Measurements from ENCODE around the gene ATP5PD.
"Not testable (repeated sequence)": the region's sequence is repeated elsewhere in the genome, so short reads cannot be mapped to it uniquely, and the experiment has no call there.

Gene ATP5PD

GRCh38 chr17:75049057-75049456 is 2.3 kb upstream of the ATP5PD start:
- no peak for DNase-seq

GRCh38 chr17:75048249-75048878 is 1.6 kb upstream of the ATP5PD start:
- no peak for DNase-seq

- peak in 1 of 2 experiments; percentile 47 for DNase-seq
Measured at GRCh38 chr17:75047398-75048098, 779 bp upstream of the ATP5PD start.

GRCh38 chr17:75045946-75046406 is 793 bp downstream of the ATP5PD start:
- DNase-seq: not testable (repeated sequence)

GRCh38 chr17:75044716-75045115 is 2.1 kb downstream of the ATP5PD start:
- no peak for DNase-seq

GRCh38 chr17:75043789-75044188 is 3.0 kb downstream of the ATP5PD start:
- DNase-seq: not testable (repeated sequence)

GRCh38 chr17:75041656-75042280 is 5.0 kb downstream of the ATP5PD start:
- no peak for DNase-seq

- no peak for DNase-seq
Measured at GRCh38 chr17:75039238-75039637, 7.5 kb downstream of the ATP5PD start.

GRCh38 chr17:75036643-75037268 is 10.0 kb downstream of the ATP5PD start:
- no peak for DNase-seq

GRCh38 chr17:75034236-75034908 is 12.4 kb downstream of the ATP5PD start:
- peak; percentile 99 for DNase-seq

- DNase-seq: peak; percentile 99 to 100
Measured at GRCh38 chr17:75033346-75034235, 13.2 kb downstream of the ATP5PD start.

- DNase-seq: peak in 1 of 2 experiments; percentile 60
Measured at GRCh38 chr17:75032720-75033280, 14.0 kb downstream of the ATP5PD start.

- peak; percentile 91 to 95 for DNase-seq
Measured at GRCh38 chr17:75031972-75032719, 14.6 kb downstream of the ATP5PD start.

GRCh38 chr17:75030161-75030560 is 16.6 kb downstream of the ATP5PD start:
- peak in 1 of 2 experiments; percentile 45 for DNase-seq

GRCh38 chr17:75026650-75027049 is 20.1 kb downstream of the ATP5PD start:
- not testable (repeated sequence) for DNase-seq

- DNase-seq: not testable (repeated sequence)
Measured at GRCh38 chr17:75025398-75025734, 21.4 kb downstream of the ATP5PD start.

- DNase-seq: no peak
Measured at GRCh38 chr17:75024686-75025397, 21.9 kb downstream of the ATP5PD start.

GRCh38 chr17:75020331-75021110 is 26.2 kb downstream of the ATP5PD start:
- no peak for DNase-seq

GRCh38 chr17:75019710-75020109 is 27.1 kb downstream of the ATP5PD start:
- no peak for DNase-seq

Measured in NCI-H524 (cell line).